Muscle layer of duodenum (tissue), 2 donors: ENCODE results near the gene CCDC150.
"Not testable (repeated sequence)": the region's sequence is repeated elsewhere in the genome, so short reads cannot be mapped to it uniquely, and the experiment has no call there.

Experiments used
- H3K27ac ChIP-seq: one replicate; pipeline ENCODE4 v1.7.0; 2013; ENCODE audit warnings: mild to moderate bottlenecking, low read length
- H3K27me3 ChIP-seq: one replicate; pipeline ENCODE4 v1.7.0; 2013; ENCODE audit warnings: low read depth, mild to moderate bottlenecking, control low read depth, low read length
- H3K36me3 ChIP-seq, 2 donors: one replicate each; pipeline ENCODE4 v1.7.0; 2013; ENCODE audit warnings: low read length in 2 of 2, control low read depth in 1 of 2, mild to moderate bottlenecking in 1 of 2; ENCODE audit not compliant: insufficient read depth in 2 of 2, control insufficient read depth in 1 of 2
- H3K4me1 ChIP-seq, 2 donors: one replicate each; pipeline ENCODE4 v1.7.0; 2013; ENCODE audit warnings: low read length in 2 of 2, mild to moderate bottlenecking in 2 of 2, control low read depth in 1 of 2, moderate library complexity in 1 of 2; ENCODE audit not compliant: insufficient read depth in 2 of 2, control insufficient read depth in 1 of 2
- H3K4me3 ChIP-seq, 2 donors: one replicate each; pipeline ENCODE4 v1.7.0; 2013; ENCODE audit warnings: low read length in 2 of 2, low read depth in 1 of 2, mild to moderate bottlenecking in 1 of 2
- H3K9me3 ChIP-seq, 2 donors: one replicate each; pipeline ENCODE4 v1.7.0; 2013; ENCODE audit warnings: low read length in 2 of 2, control low read depth in 1 of 2, mild to moderate bottlenecking in 1 of 2; ENCODE audit not compliant: control insufficient read depth in 1 of 2
- donor health status: healthy.

Gene CCDC150

DNA sequence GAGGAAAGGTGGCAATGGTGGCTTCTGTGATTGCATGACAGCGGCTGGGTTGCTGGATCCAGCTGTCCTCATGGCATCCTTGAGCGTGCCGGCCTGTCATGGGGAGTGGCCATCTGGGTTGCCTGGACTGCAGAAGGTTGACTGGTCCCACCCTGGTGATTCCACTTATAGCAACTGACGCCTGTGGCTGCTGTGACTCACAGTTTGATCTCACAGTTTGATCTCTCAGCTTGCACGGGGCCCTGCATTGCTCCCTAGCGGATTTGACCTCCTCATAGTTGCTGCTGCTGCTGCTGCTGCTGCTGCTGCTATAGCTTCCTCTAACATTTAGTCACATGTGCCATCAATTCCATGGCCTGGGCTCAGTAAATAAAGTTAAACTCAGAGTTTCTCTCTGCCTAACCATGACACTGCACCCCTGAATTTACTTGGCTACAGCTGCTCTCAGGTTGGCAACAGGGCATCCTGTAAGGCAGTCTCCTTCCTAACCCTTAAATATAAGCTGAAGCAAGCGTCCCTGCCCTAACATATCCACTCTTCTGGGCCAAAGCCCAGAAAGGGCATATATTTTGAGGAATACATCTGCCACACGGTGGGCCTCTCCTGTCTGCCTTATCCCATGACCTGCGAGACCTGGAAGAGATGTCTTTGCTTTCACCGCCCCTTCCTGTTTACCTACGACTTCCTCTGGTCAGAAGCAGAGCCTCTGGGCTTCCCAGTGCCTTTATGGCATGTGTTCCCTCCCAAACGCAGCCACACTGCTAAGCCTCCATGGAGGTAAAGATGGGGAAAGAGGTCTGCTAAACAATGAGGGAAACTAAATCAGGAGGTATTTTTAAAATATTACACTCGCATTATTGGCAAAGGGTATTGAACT, 37.8 kb upstream of the CCDC150 start:
- Histone ChIP-seq H3K27ac (no peak overlapping the region), H3K27me3 (no peaks in the 10 kb centered on the region), H3K4me1 (no peaks in the 10 kb centered on the region), H3K9me3 (no peaks in the 10 kb centered on the region), H3K36me3 (no peaks in the 10 kb centered on the region), H3K4me3 (no peak overlapping the region)

DNA sequence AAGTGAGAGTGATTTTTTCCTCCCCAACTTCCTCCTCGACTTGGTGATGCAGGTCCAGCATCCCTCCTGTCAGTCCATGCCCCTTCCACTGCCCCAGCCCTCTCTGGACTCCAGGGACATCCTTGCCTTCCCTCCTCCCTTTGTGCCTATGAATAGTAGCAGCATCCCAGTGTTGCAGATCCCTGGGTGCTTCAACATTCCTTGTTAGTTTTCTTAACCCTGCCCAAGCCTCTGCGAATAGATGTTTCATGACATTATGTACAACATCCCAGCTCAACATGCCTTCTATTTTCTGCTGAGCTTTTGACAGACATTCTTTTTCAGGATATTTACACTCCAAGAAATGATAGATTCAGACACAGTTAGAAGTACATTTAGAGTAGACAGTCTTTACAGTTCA, 35.3 kb upstream of the CCDC150 start:
- Histone ChIP-seq H3K9me3 (no peaks in the 10 kb centered on the region), H3K27me3 (no peaks in the 10 kb centered on the region), H3K27ac (no peak overlapping the region)

DNA sequence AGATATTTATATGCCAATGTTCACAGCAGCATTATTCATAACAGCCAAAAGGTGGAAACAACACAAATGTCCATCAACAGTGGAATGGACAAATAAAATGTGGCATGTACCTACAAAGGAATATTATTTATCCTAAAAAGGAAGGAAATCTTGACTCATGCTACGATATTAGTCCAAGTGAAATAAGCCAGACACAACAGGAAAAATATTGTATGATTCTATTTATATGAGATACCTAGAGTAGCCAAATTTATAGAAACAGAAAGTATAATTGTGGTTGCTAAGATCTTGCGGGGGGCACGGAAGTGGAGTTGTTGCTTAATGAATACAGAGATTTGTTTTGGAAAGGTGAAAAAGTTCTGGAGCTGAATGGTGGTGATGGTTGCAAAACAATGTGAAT, 33.0 kb upstream of the CCDC150 start:
- H3K4me1 ChIP-seq: no peaks in the 10 kb centered on the region
- no peak overlapping the region for H3K27ac ChIP-seq
- no peaks in the 10 kb centered on the region for H3K9me3 ChIP-seq
- H3K27me3 ChIP-seq: no peaks in the 10 kb centered on the region
- H3K36me3 ChIP-seq: no peaks in the 10 kb centered on the region
- H3K4me3 ChIP-seq: no peak overlapping the region

More for the DNA sequence above, 35.3 kb upstream of the CCDC150 start:
- H3K36me3 ChIP-seq: no peaks in the 10 kb centered on the region
- H3K4me1 ChIP-seq: no peaks in the 10 kb centered on the region
- no peak overlapping the region for H3K4me3 ChIP-seq

DNA sequence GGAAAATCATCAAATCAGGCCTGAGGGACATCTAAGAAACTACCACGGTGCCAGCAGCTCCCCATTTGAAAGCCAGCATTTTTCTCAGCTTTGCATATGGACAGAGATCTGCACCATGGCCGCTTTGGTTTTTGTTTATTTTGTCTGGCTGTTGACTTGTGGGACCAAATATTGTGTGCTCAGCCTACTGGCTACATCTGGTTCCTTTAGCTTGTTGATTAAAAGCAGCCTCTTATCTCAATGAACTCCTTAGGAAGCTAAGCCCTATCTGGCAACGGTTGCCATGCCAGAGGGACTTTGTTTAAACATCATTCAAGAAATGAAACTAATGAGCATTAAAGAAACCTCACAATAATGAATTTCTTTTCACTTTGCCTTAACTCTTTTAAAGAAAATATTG, 32.4 kb upstream of the CCDC150 start:
- Histone ChIP-seq H3K4me1 (no peaks in the 10 kb centered on the region), H3K4me3 (no peak overlapping the region), H3K27me3 (no peaks in the 10 kb centered on the region), H3K36me3 (no peaks in the 10 kb centered on the region), H3K9me3 (no peaks in the 10 kb centered on the region), H3K27ac (no peak overlapping the region)

DNA sequence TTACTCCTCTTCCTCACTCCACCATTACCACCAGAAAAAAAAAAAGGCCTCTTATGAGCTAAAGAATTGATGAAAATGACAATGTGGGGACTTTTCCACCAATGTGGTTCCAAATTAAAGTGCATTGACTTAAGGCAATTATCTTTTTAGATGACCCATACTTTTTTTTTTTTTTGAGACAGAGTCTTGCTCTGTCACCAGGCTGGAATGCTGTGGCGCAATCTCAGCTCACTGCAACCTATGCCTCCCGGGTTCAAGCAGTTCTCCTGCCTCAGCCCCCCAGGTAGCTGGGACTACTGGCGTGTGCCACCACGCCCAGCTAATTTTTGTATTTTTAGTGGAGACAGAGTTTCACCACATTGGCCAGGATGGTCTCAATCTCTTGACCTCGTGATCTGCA, 31.6 kb upstream of the CCDC150 start:
- not testable (repeated sequence) for H3K27ac ChIP-seq, H3K9me3 ChIP-seq, H3K36me3 ChIP-seq, H3K4me3 ChIP-seq, H3K27me3 ChIP-seq, H3K4me1 ChIP-seq

DNA sequence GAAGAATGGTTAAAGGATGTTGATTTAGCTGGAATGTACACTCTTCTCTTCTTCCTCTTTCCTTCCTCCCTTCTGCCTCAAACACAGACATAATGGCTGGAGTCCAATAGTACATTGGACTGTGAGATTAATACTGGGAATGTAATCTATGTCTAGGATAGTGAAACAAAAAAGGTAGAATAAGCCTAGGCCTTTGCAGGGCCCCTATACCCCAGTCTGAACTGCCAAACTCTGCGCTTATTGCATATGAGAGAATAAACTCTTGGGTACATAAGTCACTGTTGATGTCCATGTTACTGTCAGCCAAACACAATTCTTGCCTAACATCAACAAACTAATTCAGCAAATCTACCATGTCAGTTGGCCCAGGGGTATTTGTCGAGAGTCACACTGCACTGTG, 29.7 kb upstream of the CCDC150 start:
- no peak overlapping the region for H3K4me3 ChIP-seq
- H3K4me1 ChIP-seq: no peaks in the 10 kb centered on the region
- no peaks in the 10 kb centered on the region for H3K9me3 ChIP-seq
- no peaks in the 10 kb centered on the region for H3K27me3 ChIP-seq
- no peak overlapping the region for H3K27ac ChIP-seq
- no peaks in the 10 kb centered on the region for H3K36me3 ChIP-seq

DNA sequence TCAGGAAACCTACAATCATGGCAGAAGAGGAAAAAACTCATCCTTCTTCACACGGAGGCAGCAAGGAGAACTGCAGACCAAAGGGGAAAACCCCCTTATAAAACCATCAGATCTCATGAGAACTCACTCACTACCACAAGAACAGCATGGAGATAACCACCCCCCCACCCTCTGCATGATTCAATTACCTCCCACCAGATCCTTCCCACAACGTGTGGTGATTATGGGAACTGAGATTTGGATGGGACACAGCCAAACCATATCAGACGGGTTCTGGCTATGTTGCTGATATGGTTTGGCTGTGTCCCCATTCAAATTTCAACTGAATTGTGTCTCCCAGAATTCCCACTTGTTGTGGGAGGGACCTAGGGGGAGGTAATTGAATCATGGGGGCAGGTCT, 28.7 kb upstream of the CCDC150 start:
- no peaks in the 10 kb centered on the region for H3K4me1 ChIP-seq
- no peak overlapping the region for H3K27ac ChIP-seq
- H3K4me3 ChIP-seq: no peak overlapping the region
- H3K27me3 ChIP-seq: no peaks in the 10 kb centered on the region
- H3K9me3 ChIP-seq: no peaks in the 10 kb centered on the region
- no peaks in the 10 kb centered on the region for H3K36me3 ChIP-seq

DNA sequence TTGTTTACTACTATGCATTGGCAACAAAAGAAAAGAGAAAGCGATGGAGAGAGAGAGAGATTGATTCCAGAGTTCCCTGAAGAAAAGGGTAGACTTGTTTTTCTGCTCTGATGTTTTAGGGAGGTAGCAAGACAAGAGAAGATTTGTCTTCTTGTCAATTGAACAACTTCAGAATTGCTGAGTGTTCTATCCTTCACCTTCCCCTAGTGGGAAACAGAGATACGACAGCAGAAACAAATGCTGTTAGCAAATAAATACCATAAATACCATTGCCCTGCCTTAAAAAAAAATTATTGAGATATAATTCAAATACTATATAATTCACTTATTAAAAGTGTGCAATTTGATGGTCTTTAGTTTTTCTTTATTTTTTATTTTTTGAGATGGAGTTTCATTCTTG, 26.2 kb upstream of the CCDC150 start:
- Histone ChIP-seq H3K36me3 (no peaks in the 10 kb centered on the region), H3K4me1 (no peaks in the 10 kb centered on the region), H3K27ac (no peak overlapping the region), H3K9me3 (no peaks in the 10 kb centered on the region), H3K4me3 (no peak overlapping the region), H3K27me3 (no peaks in the 10 kb centered on the region)

DNA sequence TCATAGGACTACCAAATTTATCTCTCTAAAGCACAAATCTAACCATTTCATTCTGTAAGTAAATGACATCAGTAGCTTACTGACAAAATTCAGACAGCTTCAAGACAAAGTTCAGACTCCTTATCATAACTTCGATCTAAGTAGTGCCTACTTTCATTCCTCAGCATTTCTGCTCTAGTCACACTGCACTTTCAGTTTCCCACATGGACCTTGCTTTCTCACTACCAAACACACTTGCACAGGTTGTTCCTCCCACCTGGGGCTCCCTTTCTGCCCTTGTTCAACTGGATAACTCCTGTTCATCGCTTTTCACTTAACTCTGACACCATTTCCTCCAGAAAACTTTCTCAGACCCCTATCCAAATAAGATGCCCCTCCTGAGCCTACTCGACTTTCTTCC, 22.1 kb upstream of the CCDC150 start:
- Histone ChIP-seq H3K4me3 (no peak overlapping the region), H3K4me1 (no peaks in the 10 kb centered on the region), H3K9me3 (no peaks in the 10 kb centered on the region), H3K36me3 (no peaks in the 10 kb centered on the region), H3K27me3 (no peaks in the 10 kb centered on the region), H3K27ac (no peak overlapping the region)

DNA sequence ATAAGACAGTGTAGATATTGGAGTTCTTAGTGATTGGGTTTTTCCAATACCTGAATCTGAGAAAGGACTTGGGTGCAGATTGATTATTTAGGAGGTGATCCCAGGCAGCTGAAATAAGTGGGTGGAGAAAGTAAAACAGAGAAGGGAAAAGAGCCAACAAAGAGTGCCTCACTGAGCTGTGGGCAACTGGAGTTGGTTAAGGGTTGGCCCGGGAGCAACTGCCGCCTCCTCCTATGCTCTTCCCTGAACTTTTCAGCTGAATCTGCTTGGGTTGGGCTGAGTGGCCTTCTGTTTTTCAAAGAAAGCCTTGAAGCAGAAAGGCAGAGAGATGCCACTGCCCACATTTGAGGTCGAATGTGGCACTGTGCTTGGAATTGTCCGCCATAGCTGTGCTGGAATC, 20.9 kb upstream of the CCDC150 start:
- Histone ChIP-seq H3K4me1 (no peaks in the 10 kb centered on the region), H3K9me3 (no peaks in the 10 kb centered on the region), H3K27ac (no peak overlapping the region), H3K4me3 (no peak overlapping the region), H3K36me3 (no peaks in the 10 kb centered on the region), H3K27me3 (no peaks in the 10 kb centered on the region)

DNA sequence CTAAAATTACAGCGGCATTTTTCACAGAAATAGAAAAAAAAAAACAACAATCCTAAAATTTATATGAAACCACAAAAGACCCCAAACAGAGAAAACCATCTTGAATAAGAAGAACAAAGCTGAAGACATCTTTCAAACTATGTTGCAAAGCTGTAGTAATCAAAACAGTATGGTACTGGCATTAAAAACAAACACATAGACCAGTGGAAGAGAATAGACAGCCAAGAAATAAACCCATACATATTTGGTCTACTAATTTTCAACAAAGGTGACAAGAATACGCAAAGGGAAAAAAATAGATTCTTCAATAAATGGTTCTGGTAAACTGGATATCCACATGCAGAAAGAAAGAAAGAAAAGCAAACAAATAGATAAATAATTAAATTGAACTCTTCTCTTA, 9.0 kb upstream of the CCDC150 start:
- no peaks in the 10 kb centered on the region for H3K27me3 ChIP-seq
- H3K36me3 ChIP-seq: no peaks in the 10 kb centered on the region
- no peaks in the 10 kb centered on the region for H3K4me1 ChIP-seq
- H3K4me3 ChIP-seq: no peak overlapping the region
- peaks cover 0 to 3% of the 10 kb centered on the region in 2 donors for H3K9me3 ChIP-seq
- no peak overlapping the region for H3K27ac ChIP-seq

DNA sequence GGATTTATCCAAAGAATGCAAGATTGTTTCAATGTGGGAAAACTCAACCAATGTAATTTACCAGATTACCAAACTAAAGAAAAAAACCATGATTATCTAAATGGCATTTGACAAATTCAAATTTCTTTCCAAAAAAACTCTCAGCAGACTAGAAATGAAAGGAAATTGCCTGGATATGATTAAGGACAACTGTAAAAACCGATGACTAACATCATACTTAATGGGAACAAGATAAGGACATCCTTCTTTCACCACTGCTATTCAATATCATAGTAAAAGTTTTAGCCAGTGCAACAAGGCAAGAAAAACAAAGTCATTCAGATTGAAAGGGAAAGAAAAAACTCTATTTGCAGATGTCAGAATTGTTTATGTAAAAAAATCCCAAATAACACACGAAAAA, 4.4 kb upstream of the CCDC150 start:
- Histone ChIP-seq H3K27me3 (no peaks in the 10 kb centered on the region), H3K36me3 (no peaks in the 10 kb centered on the region), H3K4me3 (no peak overlapping the region), H3K27ac (no peak overlapping the region), H3K9me3 (no peaks in the 10 kb centered on the region), H3K4me1 (peaks cover 4 to 5% of the 10 kb centered on the region in 2 donors)
